Right lobe of liver (tissue), 6 donors: ENCODE results near the gene SUGCT. TPM values are rescaled to one million over a fixed set of nuclear protein-coding genes. Genes with fewer than 3 reads are reported as not detected.
"Not testable (repeated sequence)": the region's sequence is repeated elsewhere in the genome, so short reads cannot be mapped to it uniquely, and the experiment has no call there.

Experiments used
- ATAC-seq, 4 donors: fragments of 200-7000 bp; cut with Tn5 transposase; one replicate each; pipeline ENCODE4 v1.9.1; 2020; ENCODE audit warnings: mild to moderate bottlenecking in 4 of 4, moderate library complexity in 4 of 4
- DNase-seq, 3 donors: peaks; one replicate each; pipeline ENCODE4 v3.0.0-alpha.2; 2020
- H3K27ac ChIP-seq, 3 donors: fragments of 200-600 bp; one replicate each; pipeline ENCODE4 v1.8.0; 2022
- H3K27me3 ChIP-seq, 2 donors: fragments of 200-600 bp; one replicate each; pipeline ENCODE4 v1.8.0; 2022
- H3K36me3 ChIP-seq, 4 donors: fragments of 200-600 bp; sonication (generic) in 1 of 4; one replicate each; pipeline versions ENCODE4 v1.5.1 to v1.8.0; 2017 to 2022; ENCODE audit warnings: control low read depth in 1 of 4
- H3K4me1 ChIP-seq, 4 donors: fragments of 200-600 bp; sonication (generic) in 1 of 4; one replicate each; pipeline versions ENCODE4 v1.5.1 to v1.8.0; 2017 to 2022; ENCODE audit warnings: control low read depth in 1 of 4
- H3K4me3 ChIP-seq, 3 donors: fragments of 200-600 bp; one replicate each; pipeline ENCODE4 v1.8.0; 2022
- H3K9me3 ChIP-seq, 4 donors: fragments of 200-600 bp; sonication (generic) in 1 of 4; one replicate each; pipeline versions ENCODE4 v1.5.1 to v1.8.0; 2017 to 2022; ENCODE audit warnings: control low read depth in 1 of 4
- CTCF ChIP-seq, 4 donors: fragments of 200-600 bp in 3 of 4; fragments of 450-650 bp in 1 of 4; IDR thresholded peaks; one replicate each; pipeline versions ENCODE4 v1.5.1 to v1.8.0; 2016 to 2022; ENCODE audit warnings: antibody characterized with exemption in 4 of 4, mild to moderate bottlenecking in 2 of 4
- POLR2A ChIP-seq: fragments of 450-650 bp; IDR thresholded peaks from one replicate; pipeline ENCODE4 v1.6.1; 2017; ENCODE audit warnings: antibody characterized with exemption, mild to moderate bottlenecking
- WGBS: methylation state at CpG from one replicate; pipeline ENCODE4 v1.1.6; 2018; ENCODE audit warnings: low coverage, low lambda C conversion rate; ENCODE audit not compliant: insufficient coverage; ENCODE audit errors: missing lambda C conversion rate; 5-methylcytosine and 5-hydroxymethylcytosine counted together
- intact Hi-C, 2 donors: fragments of 100-400 bp; cut with DNase I; formaldehyde crosslinking; loops; one replicate each; pipeline versions ENCODE4 v1.11.2 to v1.14.1; 2022
- total RNA-seq, 6 experiments: library from RNA; depleted of rRNA in 2 of 6; stranded (reverse); fragments of >200 nt in 2 of 6; fragmentation: NEBNext Ultra II Directional in 3 of 6; extraction: Animal tissue kit (Norgen Biotek cat#: 25700) in 3 of 6; gene quantifications; one replicate each; pipeline versions ENCODE4 v1.1.0 to v1.2.4, GENCODE V29; 2016 to 2023
- donor health status: DM: no; HTN: yes; CAD: no.
- donor health status: DM: no; HTN: no; CAD: no.
- donor health status: DM: no; HTN: no; CAD: no.
- donor health status: DM: no; HTN: yes; CAD: no.
- donor health status: DM: no; HTN: yes; CAD: no.

The SUGCT gene
- total RNA-seq, 6 experiments from 2014 or later, result 10.1 to 21.0 (median 14.2) TPM

DNA sequence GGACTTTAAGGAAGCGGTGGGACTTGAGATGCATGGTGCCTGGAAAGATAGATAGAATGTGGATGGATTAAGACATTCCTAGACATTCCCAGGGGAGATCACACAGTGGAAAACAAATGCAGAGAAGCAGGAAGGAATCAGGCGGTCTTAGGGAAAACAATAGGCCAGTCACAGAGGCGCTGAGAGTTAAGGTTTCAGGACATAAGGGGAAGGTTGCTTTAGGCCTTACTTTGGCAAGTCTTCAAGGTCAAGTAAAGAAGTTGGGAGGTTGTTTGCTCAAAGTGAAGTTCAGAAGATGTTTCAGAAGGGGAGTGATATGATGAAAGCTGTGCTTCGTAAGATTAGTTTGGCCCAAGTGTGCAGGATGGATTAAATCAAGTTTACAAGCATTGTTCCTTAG lies 109.4 kb downstream of the SUGCT start:
- Histone ChIP-seq H3K27ac (no peak overlapping the region), H3K27me3 (no peaks in the 10 kb centered on the region), H3K9me3 (no peaks in the 10 kb centered on the region), H3K4me1 (no peaks in the 10 kb centered on the region), H3K4me3 (no peak overlapping the region), H3K36me3 (no peaks in the 10 kb centered on the region)
- TF ChIP-seq POLR2A (no peak), CTCF (IDR thresholded peaks at IDR 0.05) (no peak)
- no peak for ATAC-seq
- intact Hi-C loops, result no loop called here
- 85% methylated on average over 4 of the region's 4 CpGs for WGBS
- DNase-seq, result no peak

GRCh38 chr7:40248681-40249080 lies 113.9 kb downstream of the SUGCT start:
- 80% methylated on average over 8 of the region's 8 CpGs for WGBS
- Histone ChIP-seq H3K4me1 (no peaks in the 10 kb centered on the region), H3K36me3 (no peaks in the 10 kb centered on the region), H3K27ac (no peak overlapping the region), H3K9me3 (no peaks in the 10 kb centered on the region), H3K4me3 (no peak overlapping the region), H3K27me3 (no peaks in the 10 kb centered on the region)
- ATAC-seq (no peak), DNase-seq (no peak)
- no peak for TF ChIP-seq POLR2A
- no peak for TF ChIP-seq CTCF (IDR thresholded peaks at IDR 0.05)
- intact Hi-C loops, result no loop called here

GRCh38 chr7:40253444-40253843 lies 118.6 kb downstream of the SUGCT start:
- H3K27ac ChIP-seq, DNase-seq, H3K4me1 ChIP-seq, H3K9me3 ChIP-seq, H3K27me3 ChIP-seq, H3K36me3 ChIP-seq, ATAC-seq, intact Hi-C loops, H3K4me3 ChIP-seq: not testable (repeated sequence)
- WGBS, result 83% methylated on average over 11 of the region's 11 CpGs

DNA sequence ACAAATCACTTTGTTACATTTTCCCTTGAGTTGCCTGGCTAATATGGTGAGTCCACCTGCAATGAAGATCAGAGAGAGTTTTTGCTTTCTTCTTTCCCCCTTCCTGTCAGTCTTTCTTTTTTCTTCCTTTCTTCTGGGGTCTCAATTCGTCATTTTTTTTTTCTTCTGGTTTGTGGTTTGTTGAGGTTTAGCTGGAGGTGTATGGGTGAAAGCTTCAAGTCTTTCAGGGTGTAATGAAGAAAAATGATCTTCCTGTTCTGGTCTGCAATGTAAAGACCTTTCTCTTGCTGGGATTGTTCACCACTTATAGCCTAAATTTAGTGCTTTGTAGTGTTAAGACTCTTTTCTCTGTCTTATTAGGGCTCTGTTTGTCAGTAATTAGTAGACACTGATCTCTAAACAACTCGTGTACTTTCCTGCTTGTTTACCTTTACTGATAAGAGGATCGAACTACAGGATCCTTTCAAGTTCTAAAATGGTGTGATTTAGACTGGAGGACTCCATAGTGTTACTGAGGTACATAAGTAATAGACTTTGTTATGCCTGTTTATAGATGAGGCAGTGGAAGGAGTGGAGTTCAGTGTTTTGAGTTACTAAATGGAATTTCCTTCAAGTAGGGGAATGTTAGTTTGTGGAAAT lies 129.1 kb downstream of the SUGCT start:
- no peaks in the 10 kb centered on the region for H3K27me3 ChIP-seq
- H3K4me3 ChIP-seq, result no peak overlapping the region
- no peaks in the 10 kb centered on the region for H3K36me3 ChIP-seq
- no peak overlapping the region for H3K27ac ChIP-seq
- H3K9me3 ChIP-seq, result no peaks in the 10 kb centered on the region
- ATAC-seq, result peak in 3 of 4 donors; percentile 23 to 50 (median 24)
- no peak for TF ChIP-seq CTCF (IDR thresholded peaks at IDR 0.05)
- TF ChIP-seq POLR2A, result no peak
- DNase-seq, result no peak
- intact Hi-C loops, result no loop called here
- peaks cover 0 to 7% (median 0%) of the 10 kb centered on the region in 4 donors for H3K4me1 ChIP-seq
- 15% methylated on average over 3 of the region's 3 CpGs for WGBS

GRCh38 chr7:40267583-40267982 lies 132.8 kb downstream of the SUGCT start:
- intact Hi-C loops, result no loop called here
- no peak for ATAC-seq
- no peaks in the 10 kb centered on the region for H3K36me3 ChIP-seq

DNA sequence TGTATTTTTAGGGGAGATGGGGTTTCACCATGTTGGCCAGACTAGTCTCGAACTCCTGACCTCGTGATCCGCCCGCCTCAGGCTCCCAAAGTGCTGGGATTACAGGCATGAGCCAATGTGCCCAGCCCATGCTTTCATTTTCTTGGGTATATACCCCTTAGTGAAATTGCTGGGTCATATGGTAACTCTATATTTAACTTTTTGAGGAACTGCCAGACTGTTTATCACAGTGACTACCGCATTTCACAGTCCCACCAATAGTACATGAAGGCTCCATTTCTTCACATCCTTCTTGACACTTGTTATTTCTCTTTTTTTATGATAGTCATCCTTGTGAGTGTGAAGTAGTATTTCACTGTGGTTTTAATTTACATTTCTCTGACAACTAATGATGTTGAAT lies 134.0 kb downstream of the SUGCT start:
- WGBS, result 67% methylated on average over 3 of the region's 5 CpGs
- H3K36me3 ChIP-seq, H3K4me1 ChIP-seq, H3K27ac ChIP-seq, intact Hi-C loops, H3K9me3 ChIP-seq, H3K4me3 ChIP-seq, H3K27me3 ChIP-seq, DNase-seq: not testable (repeated sequence)
- ATAC-seq, result peak; percentile 45 to 74 (median 68)

More at GRCh38 chr7:40267583-40267982, 132.8 kb downstream of the SUGCT start:
- TF ChIP-seq CTCF (IDR thresholded peaks at IDR 0.05), result no peak
- no peak for TF ChIP-seq POLR2A
- no peak for DNase-seq
- WGBS, result 67% methylated on average over 1 of the region's 1 CpG
- Histone ChIP-seq H3K4me1 (peaks cover 0 to 7% (median 0%) of the 10 kb centered on the region in 4 donors), H3K27me3 (no peaks in the 10 kb centered on the region), H3K9me3 (no peaks in the 10 kb centered on the region), H3K4me3 (no peak overlapping the region), H3K27ac (no peak overlapping the region)
